PC-3 (cell line): Measurements from ENCODE around the gene CLEC2L.

Experiments used
- EZH2 ChIP-seq: fragments of 300-600 bp; sonication (generic); IDR thresholded peaks from one replicate; pipeline ENCODE4 v1.6.1; 2017; ENCODE audit warnings: antibody characterized with exemption, mild to moderate bottlenecking, low read length; ENCODE audit not compliant: unreplicated experiment
- EZH2phosphoT487 ChIP-seq: fragments of 300-600 bp; sonication (generic); IDR thresholded peaks from 2 replicates; pipeline ENCODE4 v1.6.1; 2018; ENCODE audit warnings: mild to moderate bottlenecking, antibody characterized with exemption, low read length, borderline replicate concordance
- TF ChIP-seq, protein P1 (sequence below): fragments of 300-600 bp; sonication (generic); conservative IDR thresholded peaks from 2 replicates; pipeline ENCODE4 v1.5.1; 2017; ENCODE audit warnings: antibody characterized with exemption, low read depth, mild to moderate bottlenecking, low read length

DNA sequence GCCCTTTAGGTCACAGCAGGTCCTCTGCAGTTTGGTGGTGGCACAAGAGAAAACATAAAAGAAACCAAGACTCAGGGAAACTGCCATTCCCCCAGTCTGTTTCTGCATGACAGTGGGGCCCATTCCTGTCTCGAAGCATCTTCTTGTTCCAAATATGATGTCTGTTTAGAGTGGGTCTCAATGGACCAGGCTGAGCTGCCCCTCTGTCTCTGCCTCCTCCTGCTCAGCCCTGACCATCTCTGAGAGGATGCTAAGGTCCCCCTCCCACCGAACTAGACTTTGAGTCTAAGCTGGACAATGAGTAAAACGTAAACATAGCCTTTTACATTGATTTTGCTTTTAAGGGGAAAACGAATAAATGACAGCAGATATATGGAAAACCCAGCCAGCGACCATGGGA lies 40.4 kb downstream of the CLEC2L start:
- TF ChIP-seq, protein P1, sequence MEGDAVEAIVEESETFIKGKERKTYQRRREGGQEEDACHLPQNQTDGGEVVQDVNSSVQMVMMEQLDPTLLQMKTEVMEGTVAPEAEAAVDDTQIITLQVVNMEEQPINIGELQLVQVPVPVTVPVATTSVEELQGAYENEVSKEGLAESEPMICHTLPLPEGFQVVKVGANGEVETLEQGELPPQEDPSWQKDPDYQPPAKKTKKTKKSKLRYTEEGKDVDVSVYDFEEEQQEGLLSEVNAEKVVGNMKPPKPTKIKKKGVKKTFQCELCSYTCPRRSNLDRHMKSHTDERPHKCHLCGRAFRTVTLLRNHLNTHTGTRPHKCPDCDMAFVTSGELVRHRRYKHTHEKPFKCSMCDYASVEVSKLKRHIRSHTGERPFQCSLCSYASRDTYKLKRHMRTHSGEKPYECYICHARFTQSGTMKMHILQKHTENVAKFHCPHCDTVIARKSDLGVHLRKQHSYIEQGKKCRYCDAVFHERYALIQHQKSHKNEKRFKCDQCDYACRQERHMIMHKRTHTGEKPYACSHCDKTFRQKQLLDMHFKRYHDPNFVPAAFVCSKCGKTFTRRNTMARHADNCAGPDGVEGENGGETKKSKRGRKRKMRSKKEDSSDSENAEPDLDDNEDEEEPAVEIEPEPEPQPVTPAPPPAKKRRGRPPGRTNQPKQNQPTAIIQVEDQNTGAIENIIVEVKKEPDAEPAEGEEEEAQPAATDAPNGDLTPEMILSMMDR = no peak
- no peak for TF ChIP-seq EZH2
- TF ChIP-seq EZH2phosphoT487 = no peak
